Measurements from ENCODE around the gene DCAF8. TPM values are rescaled to one million over a fixed set of nuclear protein-coding genes. Genes with fewer than 3 reads are reported as not detected.
A peak's percentile ranks its signal among the peaks of the same experiment; 100 is the strongest.

The DCAF8 gene
- total RNA-seq, 2 donors from 2014 or later = 185 to 238 TPM

DNA sequence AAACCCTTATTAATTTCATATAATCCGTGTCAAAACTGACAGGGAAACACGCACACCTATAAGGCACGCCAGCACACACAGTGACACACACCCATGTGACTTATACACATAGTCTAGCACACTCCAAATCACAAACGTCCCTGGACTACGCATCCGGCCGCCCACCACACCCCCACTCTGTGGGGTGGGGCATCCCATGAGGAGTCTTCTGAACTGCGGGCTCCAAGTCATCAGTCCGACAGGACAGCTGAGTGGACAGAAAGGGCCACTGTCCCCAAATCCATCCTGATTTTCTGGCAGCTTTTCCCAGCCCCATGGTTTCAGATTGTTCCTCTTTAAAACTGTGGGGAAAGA lies 56.3 kb downstream of the DCAF8 start:
- H3K27me3 Mint-ChIP-seq (ENCODE audit: insufficient read depth) = no peaks in the 10 kb centered on the region
- Histone ChIP-seq H3K27ac (ENCODE audit: low read depth, low read length) (peak overlapping the region; percentile 52), H3K4me1 (ENCODE audit: control insufficient read depth, insufficient read depth, low read length) (peaks cover 6% of the 10 kb centered on the region), H3K4me3 (ENCODE audit: low read length) (peak overlapping the region; percentile 91), H3K27me3 (ENCODE audit: control insufficient read depth, insufficient read depth, low read length, poor library complexity, severe bottlenecking) (no peaks in the 10 kb centered on the region), H3K9me3 (ENCODE audit: control insufficient read depth, low read length) (no peaks in the 10 kb centered on the region), H3K36me3 (ENCODE audit: control insufficient read depth, insufficient read depth, low read length) (peaks cover 16% of the 10 kb centered on the region), H3K9ac (ENCODE audit: extremely low read depth, low read length, poor library complexity, severe bottlenecking) (peak overlapping the region; percentile 85)
- WGBS, 2 experiments (ENCODE audit: insufficient coverage in 1 of 2, insufficient read length in 1 of 2) = 12% methylated on average over 7 to 9 of the region's 9 CpGs
- no peak for DNase-seq
- H3K9me3 Mint-ChIP-seq = no peaks in the 10 kb centered on the region
- TF ChIP-seq, protein P1, sequence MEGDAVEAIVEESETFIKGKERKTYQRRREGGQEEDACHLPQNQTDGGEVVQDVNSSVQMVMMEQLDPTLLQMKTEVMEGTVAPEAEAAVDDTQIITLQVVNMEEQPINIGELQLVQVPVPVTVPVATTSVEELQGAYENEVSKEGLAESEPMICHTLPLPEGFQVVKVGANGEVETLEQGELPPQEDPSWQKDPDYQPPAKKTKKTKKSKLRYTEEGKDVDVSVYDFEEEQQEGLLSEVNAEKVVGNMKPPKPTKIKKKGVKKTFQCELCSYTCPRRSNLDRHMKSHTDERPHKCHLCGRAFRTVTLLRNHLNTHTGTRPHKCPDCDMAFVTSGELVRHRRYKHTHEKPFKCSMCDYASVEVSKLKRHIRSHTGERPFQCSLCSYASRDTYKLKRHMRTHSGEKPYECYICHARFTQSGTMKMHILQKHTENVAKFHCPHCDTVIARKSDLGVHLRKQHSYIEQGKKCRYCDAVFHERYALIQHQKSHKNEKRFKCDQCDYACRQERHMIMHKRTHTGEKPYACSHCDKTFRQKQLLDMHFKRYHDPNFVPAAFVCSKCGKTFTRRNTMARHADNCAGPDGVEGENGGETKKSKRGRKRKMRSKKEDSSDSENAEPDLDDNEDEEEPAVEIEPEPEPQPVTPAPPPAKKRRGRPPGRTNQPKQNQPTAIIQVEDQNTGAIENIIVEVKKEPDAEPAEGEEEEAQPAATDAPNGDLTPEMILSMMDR (conservative IDR thresholded peaks at IDR 0.05) = no peak
- H3K4me1 Mint-ChIP-seq = peaks cover 42% of the 10 kb centered on the region
- H3K27ac Mint-ChIP-seq = peak overlapping the region; percentile 36
- H3K4me3 Mint-ChIP-seq = peak overlapping the region; percentile 80
- H3K36me3 Mint-ChIP-seq (ENCODE audit: low read depth) = peaks cover 13% of the 10 kb centered on the region

DNA sequence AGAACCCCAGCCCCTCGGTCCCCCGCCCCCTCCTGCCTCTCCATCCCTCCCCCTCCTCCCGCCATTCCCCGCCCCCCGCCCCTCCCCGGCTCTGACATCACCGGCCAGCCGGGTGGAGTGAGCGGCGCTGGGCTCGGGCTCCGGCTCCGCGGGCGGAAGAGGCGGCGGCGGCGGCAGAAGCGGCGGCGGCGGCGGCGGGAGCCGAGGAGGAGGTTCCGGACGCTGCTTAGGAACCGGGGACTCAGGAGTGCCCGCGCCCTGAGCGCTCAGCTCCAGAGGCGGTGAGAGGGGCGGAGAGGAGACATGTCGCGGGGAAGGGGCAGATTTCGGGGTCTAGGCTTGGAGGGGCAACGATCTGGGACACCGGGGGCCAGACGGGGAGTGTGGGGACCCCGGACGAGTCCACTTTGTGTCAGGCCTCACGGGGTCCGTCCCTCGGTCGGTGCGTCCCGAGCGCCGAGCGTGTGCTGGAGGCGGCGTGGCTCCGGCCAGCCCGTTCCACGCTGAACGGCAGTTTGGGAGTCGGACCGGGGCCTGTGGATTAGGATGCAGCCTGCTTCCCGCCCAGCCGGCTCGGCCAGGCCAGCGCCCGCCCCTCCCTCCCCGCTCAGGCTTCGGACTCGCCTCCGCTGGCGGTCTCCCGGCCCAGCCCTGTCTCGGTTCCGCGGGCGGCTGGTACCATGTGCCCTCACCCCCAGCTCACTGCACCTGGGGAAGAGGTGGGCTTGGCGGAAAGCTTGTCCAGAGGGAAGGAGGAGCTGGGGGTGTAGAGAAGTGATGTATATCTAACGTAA lies 56.9 kb downstream of the DCAF8 start, which contains the start of gene PEA15:
TSS of gene PEA15 (plus strand) at position 143 of the 794 bp plus-strand sequence. CDS start 6,161 bp downstream, outside the sequence.
- no peaks in the 10 kb centered on the region for H3K9me3 Mint-ChIP-seq
- H3K4me1 Mint-ChIP-seq = peaks cover 36% of the 10 kb centered on the region
- no peaks in the 10 kb centered on the region for H3K27me3 Mint-ChIP-seq (ENCODE audit: insufficient read depth)
- TF ChIP-seq, protein P1 (conservative IDR thresholded peaks at IDR 0.05) = no peak
- peak within 1 kb of the TSS; percentile 80 for H3K4me3 Mint-ChIP-seq
- H3K36me3 Mint-ChIP-seq (ENCODE audit: low read depth) = peaks cover 13% of the 10 kb centered on the region
- H3K27ac ChIP-seq (ENCODE audit: low read depth, low read length) = peak within 1 kb of the TSS; percentile 66
- peaks cover 12% of the 10 kb centered on the region for H3K36me3 ChIP-seq (ENCODE audit: control insufficient read depth, insufficient read depth, low read length)
- H3K4me1 ChIP-seq (ENCODE audit: control insufficient read depth, insufficient read depth, low read length) = peaks cover 6% of the 10 kb centered on the region
- no peaks in the 10 kb centered on the region for H3K27me3 ChIP-seq (ENCODE audit: control insufficient read depth, insufficient read depth, low read length, poor library complexity, severe bottlenecking)
- H3K9ac ChIP-seq (ENCODE audit: extremely low read depth, low read length, poor library complexity, severe bottlenecking) = peak within 1 kb of the TSS; percentile 85
- peak within 1 kb of the TSS; percentile 90 for H3K27ac Mint-ChIP-seq
- H3K4me3 ChIP-seq (ENCODE audit: low read length) = peak within 1 kb of the TSS; percentile 91
- peak; percentile 94 for DNase-seq
- H3K9me3 ChIP-seq (ENCODE audit: control insufficient read depth, low read length) = no peaks in the 10 kb centered on the region
- 0% methylated on average over 9 to 71 of the region's 76 CpGs for WGBS, 2 experiments (ENCODE audit: insufficient coverage in 1 of 2, insufficient read length in 1 of 2)

GRCh38 chr1:160204526-160205241 lies 57.7 kb downstream of the DCAF8 start:
- Mint-ChIP-seq H3K9me3 (no peaks in the 10 kb centered on the region), H3K4me3 (peak overlapping the region; percentile 80), H3K27ac (peak overlapping the region; percentile 72), H3K36me3 (ENCODE audit: low read depth) (peaks cover 13% of the 10 kb centered on the region), H3K4me1 (peaks cover 28% of the 10 kb centered on the region), H3K27me3 (ENCODE audit: insufficient read depth) (no peaks in the 10 kb centered on the region)
- TF ChIP-seq, protein P1 (conservative IDR thresholded peaks at IDR 0.05) = no peak
- Histone ChIP-seq H3K36me3 (ENCODE audit: control insufficient read depth, insufficient read depth, low read length) (peaks cover 12% of the 10 kb centered on the region), H3K9ac (ENCODE audit: extremely low read depth, low read length, poor library complexity, severe bottlenecking) (no peak overlapping the region), H3K9me3 (ENCODE audit: control insufficient read depth, low read length) (no peaks in the 10 kb centered on the region), H3K4me3 (ENCODE audit: low read length) (peak overlapping the region; percentile 62), H3K27me3 (ENCODE audit: control insufficient read depth, insufficient read depth, low read length, poor library complexity, severe bottlenecking) (no peaks in the 10 kb centered on the region), H3K4me1 (ENCODE audit: control insufficient read depth, insufficient read depth, low read length) (peaks cover 6% of the 10 kb centered on the region), H3K27ac (ENCODE audit: low read depth, low read length) (no peak overlapping the region)
- no peak for DNase-seq
- 74 to 100% methylated on average over 1 to 3 of the region's 7 CpGs for WGBS, 2 experiments (ENCODE audit: insufficient coverage in 1 of 2, insufficient read length in 1 of 2)
